ENCODE data around the gene NR1I3. TPM values are rescaled to one million over a fixed set of nuclear protein-coding genes. Genes with fewer than 3 reads are reported as not detected.
A peak's percentile ranks its signal among the peaks of the same experiment; 100 is the strongest.

NR1I3 gene
- total RNA-seq, 1 donor from 2014 or later, result not detected

DNA sequence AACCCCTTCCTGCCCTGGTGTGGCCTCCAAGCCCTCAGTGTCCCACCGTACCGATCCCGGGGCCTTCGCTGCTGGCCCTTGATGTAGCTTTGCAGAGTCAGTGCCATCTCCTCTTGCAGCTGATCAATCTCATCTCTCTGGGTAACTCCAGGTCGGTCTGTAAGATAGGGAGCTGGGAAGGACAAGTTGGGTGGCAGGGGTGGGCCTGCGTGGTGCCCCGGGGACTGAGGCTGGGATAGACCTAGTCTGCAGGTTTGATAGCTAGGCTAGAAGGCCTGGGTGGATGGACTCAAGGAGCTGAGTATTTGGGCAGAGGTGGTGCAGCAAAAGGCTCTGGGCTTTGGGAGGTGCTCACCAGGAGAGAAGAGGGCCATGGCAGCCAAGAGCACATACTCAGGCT, 7.2 kb downstream of the NR1I3 start:
- H3K4me3 ChIP-seq (ENCODE audit: low read depth, low read length), result no peak overlapping the region
- no peak for DNase-seq (ENCODE audit: low read depth)
- TF ChIP-seq, protein P1, sequence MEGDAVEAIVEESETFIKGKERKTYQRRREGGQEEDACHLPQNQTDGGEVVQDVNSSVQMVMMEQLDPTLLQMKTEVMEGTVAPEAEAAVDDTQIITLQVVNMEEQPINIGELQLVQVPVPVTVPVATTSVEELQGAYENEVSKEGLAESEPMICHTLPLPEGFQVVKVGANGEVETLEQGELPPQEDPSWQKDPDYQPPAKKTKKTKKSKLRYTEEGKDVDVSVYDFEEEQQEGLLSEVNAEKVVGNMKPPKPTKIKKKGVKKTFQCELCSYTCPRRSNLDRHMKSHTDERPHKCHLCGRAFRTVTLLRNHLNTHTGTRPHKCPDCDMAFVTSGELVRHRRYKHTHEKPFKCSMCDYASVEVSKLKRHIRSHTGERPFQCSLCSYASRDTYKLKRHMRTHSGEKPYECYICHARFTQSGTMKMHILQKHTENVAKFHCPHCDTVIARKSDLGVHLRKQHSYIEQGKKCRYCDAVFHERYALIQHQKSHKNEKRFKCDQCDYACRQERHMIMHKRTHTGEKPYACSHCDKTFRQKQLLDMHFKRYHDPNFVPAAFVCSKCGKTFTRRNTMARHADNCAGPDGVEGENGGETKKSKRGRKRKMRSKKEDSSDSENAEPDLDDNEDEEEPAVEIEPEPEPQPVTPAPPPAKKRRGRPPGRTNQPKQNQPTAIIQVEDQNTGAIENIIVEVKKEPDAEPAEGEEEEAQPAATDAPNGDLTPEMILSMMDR (conservative IDR thresholded peaks at IDR 0.05; ENCODE audit: low read depth, low read length), result no peak

DNA sequence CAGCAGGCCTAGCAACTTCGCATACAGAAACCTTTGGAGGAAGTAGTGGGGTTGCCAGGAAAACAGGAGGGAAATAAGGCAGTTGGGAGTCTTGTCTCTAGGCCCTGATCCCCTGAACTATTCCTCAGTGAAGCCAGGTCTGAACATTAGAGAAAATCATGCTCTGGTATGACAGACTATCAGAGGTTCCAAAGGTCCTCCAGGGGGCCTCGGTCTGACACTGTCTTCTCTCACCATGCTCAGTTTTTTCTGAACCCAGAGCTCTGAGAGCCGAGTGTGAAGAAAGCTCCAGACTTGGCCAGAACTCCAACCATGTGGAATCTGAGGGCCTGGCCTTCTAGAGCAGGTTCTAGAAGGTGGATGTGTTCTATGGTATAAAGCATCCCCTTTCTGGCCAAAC, 8.1 kb downstream of the NR1I3 start:
- H3K4me3 ChIP-seq (ENCODE audit: low read depth, low read length), result no peak overlapping the region
- DNase-seq (ENCODE audit: low read depth), result no peak
- TF ChIP-seq, protein P1 (conservative IDR thresholded peaks at IDR 0.05; ENCODE audit: low read depth, low read length), result peak; percentile 18

DNA sequence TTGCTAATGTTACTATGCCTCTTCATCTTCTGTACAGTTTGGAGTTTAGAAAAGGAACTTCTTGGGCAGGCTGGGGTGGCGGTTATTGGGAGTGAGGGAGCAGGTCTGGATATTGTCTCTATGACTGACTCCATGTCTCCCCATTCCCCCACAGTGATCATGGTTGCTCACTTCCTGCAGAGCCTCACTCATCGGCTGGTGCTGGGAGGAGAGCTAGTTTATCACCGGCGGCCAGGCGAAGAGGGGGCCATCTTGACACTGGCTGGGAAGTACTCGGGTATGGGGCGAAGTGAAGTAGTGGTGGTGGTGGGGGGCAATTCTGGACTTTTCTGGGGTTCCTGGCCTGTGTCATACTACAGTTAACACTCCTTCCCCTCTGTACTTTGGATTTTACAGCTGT, 10.0 kb downstream of the NR1I3 start:
- TF ChIP-seq, protein P1 (conservative IDR thresholded peaks at IDR 0.05; ENCODE audit: low read depth, low read length), result no peak
- H3K4me3 ChIP-seq (ENCODE audit: low read depth, low read length), result no peak overlapping the region
- DNase-seq (ENCODE audit: low read depth), result no peak

DNA sequence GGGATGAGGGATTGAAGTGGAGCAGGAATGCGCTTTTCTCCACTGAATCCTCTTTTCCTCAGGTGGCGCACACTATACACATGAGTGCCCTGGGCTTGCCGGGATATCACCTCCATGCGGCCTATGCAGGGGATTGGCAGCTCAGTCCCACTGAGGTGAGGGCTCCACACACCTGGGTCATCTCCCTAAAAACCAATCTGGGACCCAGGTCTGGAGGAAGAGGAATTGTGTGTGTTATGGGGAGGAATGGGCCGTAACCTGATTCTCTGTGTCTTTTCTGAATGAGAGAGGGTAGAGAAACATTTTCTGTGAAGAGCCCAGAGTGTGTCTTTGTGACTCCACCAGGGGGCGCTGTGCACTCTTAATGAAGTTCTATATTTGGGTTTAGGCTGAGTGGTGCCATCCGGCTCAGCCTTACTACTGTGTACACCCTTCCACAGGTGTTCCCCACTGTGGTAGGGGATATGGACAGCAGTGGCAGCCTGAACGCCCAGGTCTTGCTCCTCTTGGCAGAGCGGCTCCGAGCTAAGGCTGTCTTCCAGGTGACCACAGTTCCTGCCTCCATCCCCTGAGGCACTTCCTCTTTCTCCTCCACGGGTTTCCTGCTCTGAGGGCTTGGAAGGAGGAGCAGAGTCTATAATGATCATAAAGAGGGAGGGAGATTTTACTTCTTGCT, 10.7 kb downstream of the NR1I3 start:
- no peak for DNase-seq (ENCODE audit: low read depth)
- TF ChIP-seq, protein P1 (conservative IDR thresholded peaks at IDR 0.05; ENCODE audit: low read depth, low read length), result peak; percentile 83
- H3K4me3 ChIP-seq (ENCODE audit: low read depth, low read length), result peak overlapping the region; percentile 71

DNA sequence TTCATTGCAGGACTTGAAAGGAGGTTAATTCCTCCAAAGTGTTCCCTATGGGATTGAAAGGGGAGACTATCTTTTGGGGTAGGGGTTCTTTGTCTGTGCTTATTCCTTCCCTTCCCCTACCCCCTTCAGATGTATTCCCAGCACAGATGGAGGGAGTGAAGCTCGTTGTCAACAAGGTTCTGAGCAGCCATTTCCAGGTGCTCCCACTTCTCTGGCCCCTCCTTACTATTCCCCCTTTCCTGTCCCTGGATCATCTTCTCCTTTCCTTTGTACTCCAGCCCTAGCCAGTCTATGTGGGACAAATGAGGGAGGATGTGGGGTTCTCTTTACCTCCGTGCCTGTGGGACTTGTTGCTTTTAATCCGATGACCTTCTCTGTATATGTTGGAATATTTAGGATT, 11.2 kb downstream of the NR1I3 start:
- no peak for DNase-seq (ENCODE audit: low read depth)
- H3K4me3 ChIP-seq (ENCODE audit: low read depth, low read length), result peak overlapping the region; percentile 71

DNA sequence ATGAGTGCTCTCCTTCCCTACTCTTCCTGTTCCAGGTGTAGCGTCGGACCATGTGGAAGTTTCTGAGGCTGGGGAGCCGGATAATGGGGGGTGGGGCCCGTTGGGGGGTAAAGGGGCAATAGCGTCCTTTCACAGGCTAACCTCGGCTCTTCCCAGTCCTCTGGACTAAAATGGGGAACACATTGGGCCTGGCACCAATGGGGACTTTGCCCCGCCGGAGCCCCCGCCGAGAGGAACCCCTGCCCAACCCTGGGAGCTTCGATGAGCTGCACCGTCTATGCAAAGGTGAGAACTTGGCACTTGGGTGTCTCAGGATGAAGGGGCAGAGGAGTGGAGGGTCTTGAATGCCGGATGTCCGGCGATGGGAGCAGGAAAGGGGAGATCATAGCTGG, 11.7 kb downstream of the NR1I3 start:
- DNase-seq (ENCODE audit: low read depth), result no peak
- H3K4me3 ChIP-seq (ENCODE audit: low read depth, low read length), result peak overlapping the region; percentile 71
- TF ChIP-seq, protein P1 (conservative IDR thresholded peaks at IDR 0.05; ENCODE audit: low read depth, low read length), result no peak

More for the DNA sequence above, 11.2 kb downstream of the NR1I3 start:
- TF ChIP-seq, protein P1 (conservative IDR thresholded peaks at IDR 0.05; ENCODE audit: low read depth, low read length), result no peak

Data from epithelial cell of proximal tubule (primary cell).